ENCODE measurements around the gene RETREG1. TPM values are rescaled to one million over a fixed set of nuclear protein-coding genes. Genes with fewer than 3 reads are reported as not detected.
A peak's percentile ranks its signal among the peaks of the same experiment; 100 is the strongest.

Gene RETREG1
- total RNA-seq, 4 donors from 2014 or later: 29.1 to 58.8 (median 43.3) TPM

GRCh38 chr5:16521521-16522483, 95.0 kb downstream of the RETREG1 start:
- DNase-seq (ENCODE audit: low spot score in 2 of 2): peak in 1 of 2 donors; percentile 63
- TF ChIP-seq CTCF (IDR thresholded peaks at IDR 0.05) (no peak), POLR2A (IDR thresholded peaks at IDR 0.05) (no peak)
- intact Hi-C loops (cut with DNase I; ENCODE audit: low total_unique reads): no loop called here
- H3K4me3 ChIP-seq (ENCODE audit: low read depth, poor library complexity, severe bottlenecking): no peak overlapping the region
- WGBS, 2 donors: 87 to 92% methylated on average over 10 of the region's 10 CpGs

GRCh38 chr5:16520841-16521240, 96.0 kb downstream of the RETREG1 start:
- intact Hi-C loops (cut with DNase I; ENCODE audit: low total_unique reads): no loop called here
- DNase-seq (ENCODE audit: low spot score in 2 of 2): no peak
- no peak overlapping the region for H3K4me3 ChIP-seq (ENCODE audit: low read depth, poor library complexity, severe bottlenecking)
- WGBS, 2 donors: 79 to 82% methylated on average over 4 of the region's 4 CpGs
- TF ChIP-seq CTCF (IDR thresholded peaks at IDR 0.05) (no peak), POLR2A (IDR thresholded peaks at IDR 0.05) (no peak)

DNA sequence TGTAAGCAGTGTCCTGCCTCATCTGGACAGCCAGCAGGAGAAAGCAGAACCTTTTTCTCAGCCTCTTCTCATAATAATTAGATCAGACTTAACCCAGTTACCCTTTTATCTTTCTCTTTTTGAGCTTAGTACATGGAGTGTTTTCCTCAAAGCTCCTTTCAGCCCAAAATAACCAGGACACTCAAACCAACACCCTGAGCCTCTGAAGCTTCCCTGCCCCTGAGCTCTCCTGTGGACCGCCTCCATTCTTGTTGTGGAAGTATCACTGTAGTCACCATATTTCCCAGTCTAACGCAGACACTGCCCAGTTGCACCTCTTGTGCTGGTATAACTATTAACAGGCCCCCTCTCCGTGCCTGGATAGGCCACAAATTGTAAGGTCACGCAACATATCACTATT, 97.4 kb downstream of the RETREG1 start:
- TF ChIP-seq POLR2A (IDR thresholded peaks at IDR 0.05): no peak
- TF ChIP-seq CTCF (IDR thresholded peaks at IDR 0.05): no peak
- WGBS, 2 donors: 94 to 97% methylated on average over 4 of the region's 4 CpGs
- intact Hi-C loops (cut with DNase I; ENCODE audit: low total_unique reads): no loop called here
- no peak overlapping the region for H3K4me3 ChIP-seq (ENCODE audit: low read depth, poor library complexity, severe bottlenecking)
- DNase-seq (ENCODE audit: low spot score in 2 of 2): peak in 1 of 2 donors; percentile 37

DNA sequence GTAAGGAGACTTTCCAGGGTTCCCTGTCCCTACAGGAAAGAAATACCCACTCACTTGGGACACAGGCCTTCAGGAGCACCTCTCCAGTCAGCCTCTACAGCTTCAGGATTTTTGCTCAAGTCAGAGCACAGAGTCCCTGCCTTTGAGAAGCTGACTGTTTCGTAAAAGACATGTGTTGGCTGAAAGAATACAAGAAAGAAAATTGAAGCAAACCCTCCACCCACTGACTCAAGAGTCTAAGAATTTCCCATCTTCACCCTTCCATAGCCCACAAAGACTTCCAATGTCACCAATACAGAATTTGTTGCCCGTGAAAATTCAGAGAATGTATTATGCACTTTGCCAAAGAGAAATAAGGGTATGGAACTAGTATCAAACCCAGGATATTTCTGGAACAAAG, 98.2 kb downstream of the RETREG1 start:
- WGBS, 2 donors: 59 to 73% methylated on average over 2 of the region's 2 CpGs
- no peak overlapping the region for H3K4me3 ChIP-seq (ENCODE audit: low read depth, poor library complexity, severe bottlenecking)
- no peak for DNase-seq (ENCODE audit: low spot score in 2 of 2)
- intact Hi-C loops (cut with DNase I; ENCODE audit: low total_unique reads): no loop called here
- TF ChIP-seq POLR2A (IDR thresholded peaks at IDR 0.05): no peak
- TF ChIP-seq CTCF (IDR thresholded peaks at IDR 0.05): no peak

- no peak for DNase-seq (ENCODE audit: low spot score in 2 of 2)
- intact Hi-C loops (cut with DNase I; ENCODE audit: low total_unique reads): no loop called here
- H3K4me3 ChIP-seq (ENCODE audit: low read depth, poor library complexity, severe bottlenecking): no peak overlapping the region
- WGBS, 2 donors: 73 to 89% methylated on average over 4 of the region's 4 CpGs
- no peak for TF ChIP-seq POLR2A (IDR thresholded peaks at IDR 0.05)
- no peak for TF ChIP-seq CTCF (IDR thresholded peaks at IDR 0.05)
Observed at GRCh38 chr5:16515532-16515931, 101.3 kb downstream of the RETREG1 start.

All from lower leg skin (tissue), 4 donors.